SK-N-SH treated with all-trans-retinoic acid at 6 μM for 48 hours (cell line): ENCODE results near the gene VAC14.

Source experiments
- ATAC-seq: fragments of 200-7000 bp; cut with Tn5 transposase; 3 replicates; pipeline ENCODE4 v1.9.1; 2020; ENCODE audit warnings: mild to moderate bottlenecking, moderate library complexity
- ARNTL ChIP-seq: fragments of 450-650 bp; formaldehyde crosslinking; IDR thresholded peaks from 2 replicates; pipeline ENCODE4 v1.5.0; 2020; ENCODE audit warnings: low read depth, mild to moderate bottlenecking, moderate library complexity, borderline replicate concordance
- BACH2 ChIP-seq: fragments of 250-450 bp; sonication (Bioruptor Pico); IDR thresholded peaks from 2 replicates; pipeline ENCODE4 v1.9.0; 2021; ENCODE audit warnings: mild to moderate bottlenecking, borderline replicate concordance
- CSDC2 ChIP-seq: fragments of 250-450 bp; sonication (Bioruptor Pico); IDR thresholded peaks from 2 replicates; pipeline ENCODE4 v1.5.0; 2020; ENCODE audit warnings: mild to moderate bottlenecking, moderate library complexity
- ESRRG ChIP-seq: fragments of 250-450 bp; sonication (Bioruptor Pico); IDR thresholded peaks from 2 replicates; pipeline ENCODE4 v1.6.1; 2021; ENCODE audit warnings: mild to moderate bottlenecking
- GLIS3 ChIP-seq: fragments of 250-450 bp; sonication (Bioruptor Pico); IDR thresholded peaks from 2 replicates; pipeline ENCODE4 v1.5.0; 2020; ENCODE audit warnings: mild to moderate bottlenecking, moderate library complexity
- ISL1 ChIP-seq: fragments of 250-450 bp; sonication (Bioruptor Pico); IDR thresholded peaks from 2 replicates; pipeline ENCODE4 v2.1.2; 2022; ENCODE audit warnings: mild to moderate bottlenecking, moderate library complexity
- PPARA ChIP-seq: fragments of 250-450 bp; sonication (Bioruptor Pico); IDR thresholded peaks from 2 replicates; pipeline ENCODE4 v1.5.0; 2020; ENCODE audit warnings: mild to moderate bottlenecking, borderline replicate concordance
- RARB ChIP-seq: fragments of 250-450 bp; sonication (Bioruptor Pico); IDR thresholded peaks from 2 replicates; pipeline ENCODE4 v1.8.0; 2021; ENCODE audit warnings: mild to moderate bottlenecking, moderate library complexity
- TCF4 ChIP-seq: fragments of 250-450 bp; sonication (Bioruptor Pico); IDR thresholded peaks from 2 replicates; pipeline ENCODE4 v1.8.0; 2021; ENCODE audit warnings: mild to moderate bottlenecking, moderate library complexity, borderline replicate concordance
- TOX ChIP-seq: fragments of 250-450 bp; sonication (Bioruptor Pico); IDR thresholded peaks from 2 replicates; pipeline ENCODE4 v1.8.0; 2021; ENCODE audit warnings: mild to moderate bottlenecking, moderate library complexity, borderline replicate concordance
- ZC3H10 ChIP-seq: fragments of 250-450 bp; sonication (Bioruptor Pico); IDR thresholded peaks from 2 replicates; pipeline ENCODE4 v1.5.1; 2021; ENCODE audit warnings: mild to moderate bottlenecking, moderate library complexity
- ZFP3 ChIP-seq: fragments of 250-450 bp; sonication (Bioruptor Pico); IDR thresholded peaks from 2 replicates; pipeline ENCODE4 v1.5.0; 2020; ENCODE audit warnings: mild to moderate bottlenecking, moderate library complexity
- ZFP30 ChIP-seq: fragments of 450-650 bp; formaldehyde crosslinking; IDR thresholded peaks from 2 replicates; pipeline ENCODE4 v1.5.0; 2022; ENCODE audit warnings: mild to moderate bottlenecking, moderate library complexity
- ZNF565 ChIP-seq: fragments of 450-650 bp; formaldehyde crosslinking; conservative IDR thresholded peaks from 2 replicates; pipeline ENCODE4 v1.5.0; 2020; ENCODE audit warnings: low read depth, mild to moderate bottlenecking, moderate library complexity
- ZNF70 ChIP-seq: fragments of 450-650 bp; formaldehyde crosslinking; IDR thresholded peaks from 2 replicates; pipeline ENCODE4 v1.5.0; 2020; ENCODE audit warnings: mild to moderate bottlenecking, moderate library complexity
- TF ChIP-seq, protein P1 (sequence below): fragments of 250-450 bp; sonication (Bioruptor Pico); IDR thresholded peaks from 2 replicates; pipeline ENCODE4 v1.5.0; 2020; ENCODE audit warnings: mild to moderate bottlenecking, moderate library complexity
- TF ChIP-seq, protein P2 (sequence below): fragments of 250-450 bp; sonication (Bioruptor Pico); IDR thresholded peaks from 2 replicates; pipeline ENCODE4 v1.8.0; 2021; ENCODE audit warnings: low read depth, mild to moderate bottlenecking, moderate library complexity, borderline replicate concordance
- TF ChIP-seq, protein P3 (sequence below): fragments of 250-450 bp; sonication (Bioruptor Pico); IDR thresholded peaks from 2 replicates; pipeline ENCODE4 v1.5.1; 2020; ENCODE audit warnings: low read depth, mild to moderate bottlenecking, moderate library complexity

VAC14 gene

DNA sequence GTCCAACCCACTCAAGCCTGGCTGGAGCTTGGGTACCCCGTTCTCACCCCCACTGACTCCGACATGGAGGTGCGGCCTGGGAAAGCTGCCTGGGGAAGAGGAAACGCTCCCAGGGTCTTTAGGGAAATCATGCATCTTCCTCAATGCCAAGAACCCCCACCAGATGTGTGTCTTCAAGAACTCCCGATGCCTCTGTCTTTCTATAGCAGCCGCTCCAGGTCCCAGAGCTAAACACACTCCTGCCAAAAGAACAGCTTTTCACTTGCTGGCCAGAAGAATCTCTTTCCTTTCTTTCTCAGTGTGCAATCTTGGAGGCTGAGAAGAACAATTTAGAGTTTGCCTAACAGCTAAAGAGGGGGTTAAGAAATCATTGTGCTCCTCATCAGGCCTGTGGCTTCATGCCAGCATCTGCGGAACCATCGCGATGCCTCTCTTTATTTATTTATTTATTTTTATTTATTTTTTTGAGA lies 74.0 kb downstream of the VAC14 start (continued):
- no peak for TF ChIP-seq ESRRG (CRISPR knock-in tag)
- TF ChIP-seq, protein P1, sequence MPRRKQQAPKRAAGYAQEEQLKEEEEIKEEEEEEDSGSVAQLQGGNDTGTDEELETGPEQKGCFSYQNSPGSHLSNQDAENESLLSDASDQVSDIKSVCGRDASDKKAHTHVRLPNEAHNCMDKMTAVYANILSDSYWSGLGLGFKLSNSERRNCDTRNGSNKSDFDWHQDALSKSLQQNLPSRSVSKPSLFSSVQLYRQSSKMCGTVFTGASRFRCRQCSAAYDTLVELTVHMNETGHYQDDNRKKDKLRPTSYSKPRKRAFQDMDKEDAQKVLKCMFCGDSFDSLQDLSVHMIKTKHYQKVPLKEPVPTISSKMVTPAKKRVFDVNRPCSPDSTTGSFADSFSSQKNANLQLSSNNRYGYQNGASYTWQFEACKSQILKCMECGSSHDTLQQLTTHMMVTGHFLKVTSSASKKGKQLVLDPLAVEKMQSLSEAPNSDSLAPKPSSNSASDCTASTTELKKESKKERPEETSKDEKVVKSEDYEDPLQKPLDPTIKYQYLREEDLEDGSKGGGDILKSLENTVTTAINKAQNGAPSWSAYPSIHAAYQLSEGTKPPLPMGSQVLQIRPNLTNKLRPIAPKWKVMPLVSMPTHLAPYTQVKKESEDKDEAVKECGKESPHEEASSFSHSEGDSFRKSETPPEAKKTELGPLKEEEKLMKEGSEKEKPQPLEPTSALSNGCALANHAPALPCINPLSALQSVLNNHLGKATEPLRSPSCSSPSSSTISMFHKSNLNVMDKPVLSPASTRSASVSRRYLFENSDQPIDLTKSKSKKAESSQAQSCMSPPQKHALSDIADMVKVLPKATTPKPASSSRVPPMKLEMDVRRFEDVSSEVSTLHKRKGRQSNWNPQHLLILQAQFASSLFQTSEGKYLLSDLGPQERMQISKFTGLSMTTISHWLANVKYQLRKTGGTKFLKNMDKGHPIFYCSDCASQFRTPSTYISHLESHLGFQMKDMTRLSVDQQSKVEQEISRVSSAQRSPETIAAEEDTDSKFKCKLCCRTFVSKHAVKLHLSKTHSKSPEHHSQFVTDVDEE (CRISPR knock-in tag) = no peak
- TF ChIP-seq, all 23 proteins: peak for 0

DNA sequence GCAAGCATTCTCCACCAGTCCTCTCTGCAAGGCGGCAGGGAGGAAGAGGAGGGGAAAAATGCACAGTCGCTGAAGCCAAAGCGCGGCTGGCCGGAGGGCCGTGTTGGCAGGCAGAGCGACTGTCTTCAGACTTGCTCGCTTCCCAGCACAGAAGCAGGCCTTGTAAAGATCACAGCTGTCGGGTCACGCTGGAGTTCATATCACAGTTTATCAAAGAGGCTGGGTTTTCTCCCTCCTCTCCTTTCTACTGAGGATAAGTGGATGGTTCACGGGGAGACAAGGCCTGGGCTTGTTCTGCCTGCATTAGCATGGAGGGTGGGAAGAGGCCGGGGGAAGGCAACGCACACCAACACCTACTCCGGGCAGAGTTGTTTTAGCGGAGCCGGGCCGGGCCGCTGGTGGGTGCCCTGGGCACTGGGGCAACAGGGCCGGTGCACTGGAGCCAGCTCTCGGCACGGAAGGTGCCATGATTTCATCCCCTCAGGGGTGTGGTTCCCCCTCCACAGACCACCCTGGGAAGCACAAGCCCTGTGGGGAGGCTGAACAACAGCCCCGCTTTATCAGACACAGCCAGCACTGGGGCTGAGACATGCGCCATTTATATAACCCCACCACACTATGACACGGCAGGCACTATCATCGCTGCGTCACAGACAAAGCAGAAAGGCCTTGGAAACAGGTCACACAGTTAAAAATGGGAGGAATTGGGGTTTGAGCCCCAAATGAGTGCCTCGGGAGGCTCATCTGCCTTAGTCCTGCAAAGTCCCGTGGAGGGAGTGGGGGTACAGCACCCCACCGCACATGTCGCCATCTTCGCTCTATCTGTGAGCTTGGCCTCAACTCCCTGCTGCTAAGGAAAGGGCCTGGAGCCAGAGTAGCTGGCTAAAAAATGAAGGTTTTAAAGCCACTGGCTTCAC lies 74.8 kb downstream of the VAC14 start:
- no peak; the same call in 2 of the 3 replicates for ATAC-seq
- TF ChIP-seq, protein P2, sequence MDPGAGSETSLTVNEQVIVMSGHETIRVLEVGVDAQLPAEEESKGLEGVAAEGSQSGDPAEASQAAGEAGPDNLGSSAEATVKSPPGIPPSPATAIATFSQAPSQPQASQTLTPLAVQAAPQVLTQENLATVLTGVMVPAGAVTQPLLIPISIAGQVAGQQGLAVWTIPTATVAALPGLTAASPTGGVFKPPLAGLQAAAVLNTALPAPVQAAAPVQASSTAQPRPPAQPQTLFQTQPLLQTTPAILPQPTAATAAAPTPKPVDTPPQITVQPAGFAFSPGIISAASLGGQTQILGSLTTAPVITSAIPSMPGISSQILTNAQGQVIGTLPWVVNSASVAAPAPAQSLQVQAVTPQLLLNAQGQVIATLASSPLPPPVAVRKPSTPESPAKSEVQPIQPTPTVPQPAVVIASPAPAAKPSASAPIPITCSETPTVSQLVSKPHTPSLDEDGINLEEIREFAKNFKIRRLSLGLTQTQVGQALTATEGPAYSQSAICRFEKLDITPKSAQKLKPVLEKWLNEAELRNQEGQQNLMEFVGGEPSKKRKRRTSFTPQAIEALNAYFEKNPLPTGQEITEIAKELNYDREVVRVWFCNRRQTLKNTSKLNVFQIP = no peak
- TF ChIP-seq GLIS3 (no peak), ZFP3 (CRISPR knock-in tag) (no peak)

GRCh38 chr16:70725024-70725911 lies 75.7 kb downstream of the VAC14 start:
- no peak for ATAC-seq
- no peak for TF ChIP-seq ISL1
- no peak for TF ChIP-seq ARNTL (CRISPR knock-in tag)
- no peak for TF ChIP-seq ZC3H10 (CRISPR knock-in tag)
- TF ChIP-seq, protein P3, sequence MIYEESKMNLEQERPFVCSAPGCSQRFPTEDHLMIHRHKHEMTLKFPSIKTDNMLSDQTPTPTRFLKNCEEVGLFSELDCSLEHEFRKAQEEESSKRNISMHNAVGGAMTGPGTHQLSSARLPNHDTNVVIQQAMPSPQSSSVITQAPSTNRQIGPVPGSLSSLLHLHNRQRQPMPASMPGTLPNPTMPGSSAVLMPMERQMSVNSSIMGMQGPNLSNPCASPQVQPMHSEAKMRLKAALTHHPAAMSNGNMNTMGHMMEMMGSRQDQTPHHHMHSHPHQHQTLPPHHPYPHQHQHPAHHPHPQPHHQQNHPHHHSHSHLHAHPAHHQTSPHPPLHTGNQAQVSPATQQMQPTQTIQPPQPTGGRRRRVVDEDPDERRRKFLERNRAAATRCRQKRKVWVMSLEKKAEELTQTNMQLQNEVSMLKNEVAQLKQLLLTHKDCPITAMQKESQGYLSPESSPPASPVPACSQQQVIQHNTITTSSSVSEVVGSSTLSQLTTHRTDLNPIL (CRISPR knock-in tag) = no peak
- no peak for TF ChIP-seq TCF4 (CRISPR knock-in tag)
- TF ChIP-seq ZNF70 (CRISPR knock-in tag) = no peak
- no peak for TF ChIP-seq RARB (CRISPR knock-in tag)
- no peak for TF ChIP-seq GLIS3
- no peak for TF ChIP-seq ZFP3 (CRISPR knock-in tag)
- TF ChIP-seq ESRRG (CRISPR knock-in tag) = no peak
- TF ChIP-seq CSDC2 = no peak
- no peak for TF ChIP-seq ZNF565 (CRISPR knock-in tag)
- TF ChIP-seq, protein P1 (CRISPR knock-in tag) = no peak
- TF ChIP-seq ZFP30 (CRISPR knock-in tag) = no peak
- TF ChIP-seq TOX (CRISPR knock-in tag) = no peak
- TF ChIP-seq PPARA (CRISPR knock-in tag) = no peak
- no peak for TF ChIP-seq BACH2 (CRISPR knock-in tag)
- TF ChIP-seq, protein P2 = no peak
